Stimulated activated CD4-positive, alpha-beta T cell treated with anti-CD3 and anti-CD28 coated beads, Interleukin-1b, Interleukin-23, amount 100 ng/mL, for 48 hours (primary cell): ENCODE measurements around the gene YIPF4.
A peak's percentile ranks its signal among the peaks of the same experiment; 100 is the strongest.
"Not testable (repeated sequence)": the region's sequence is repeated elsewhere in the genome, so short reads cannot be mapped to it uniquely, and the experiment has no call there.

Experiments used
- DNase-seq: peaks from one replicate; pipeline ENCODE4 v3.0.0-alpha.2; 2020

YIPF4 gene

GRCh38 chr2:32277674-32278477, at the start of gene YIPF4:
YIPF4 (plus strand) TSS chr2:32277904; CDS start chr2:32278156, 252 bp downstream.
- DNase-seq: peak; percentile 85

GRCh38 chr2:32228181-32228580, 49.5 kb upstream of the YIPF4 start:
- no peak for DNase-seq

- no peak for DNase-seq
Observed at GRCh38 chr2:32229635-32230034, 48.1 kb upstream of the YIPF4 start.

GRCh38 chr2:32231959-32232358, 45.7 kb upstream of the YIPF4 start:
- DNase-seq: no peak

GRCh38 chr2:32235315-32235714, 42.4 kb upstream of the YIPF4 start:
- no peak for DNase-seq

GRCh38 chr2:32237488-32237887, 40.2 kb upstream of the YIPF4 start:
- DNase-seq: no peak

GRCh38 chr2:32237996-32238395, 39.7 kb upstream of the YIPF4 start:
- no peak for DNase-seq

- DNase-seq: no peak
Observed at GRCh38 chr2:32242331-32242730, 35.4 kb upstream of the YIPF4 start.

- DNase-seq: no peak
Observed at GRCh38 chr2:32246911-32247310, 30.8 kb upstream of the YIPF4 start.

GRCh38 chr2:32248299-32248698, 29.4 kb upstream of the YIPF4 start:
- no peak for DNase-seq

GRCh38 chr2:32249731-32250236, 27.9 kb upstream of the YIPF4 start:
- DNase-seq: no peak

- no peak for DNase-seq
Observed at GRCh38 chr2:32250290-32250689, 27.4 kb upstream of the YIPF4 start.

- DNase-seq: no peak
Observed at GRCh38 chr2:32258242-32258641, 19.5 kb upstream of the YIPF4 start.

- no peak for DNase-seq
Observed at GRCh38 chr2:32260376-32260775, 17.3 kb upstream of the YIPF4 start.

- DNase-seq: no peak
Observed at GRCh38 chr2:32262105-32262504, 15.6 kb upstream of the YIPF4 start.

- no peak for DNase-seq
Observed at GRCh38 chr2:32264422-32265105, 13.1 kb upstream of the YIPF4 start, which contains the start of gene NLRC4. NLRC4 (minus strand) TSS chr2:32264886; CDS start chr2:32256775, 8,111 bp downstream.

GRCh38 chr2:32271063-32271462, 6.6 kb upstream of the YIPF4 start:
- DNase-seq: no peak

GRCh38 chr2:32272279-32272678, 5.4 kb upstream of the YIPF4 start:
- no peak for DNase-seq

- DNase-seq: no peak
Observed at GRCh38 chr2:32274289-32274688, 3.4 kb upstream of the YIPF4 start.

- DNase-seq: not testable (repeated sequence)
Observed at GRCh38 chr2:32275790-32276189, 1.9 kb upstream of the YIPF4 start.

- no peak for DNase-seq
Observed at GRCh38 chr2:32277363-32277673, 386 bp upstream of the YIPF4 start.

GRCh38 chr2:32278478-32278853, 762 bp downstream of the YIPF4 start:
- DNase-seq: no peak

- DNase-seq: peak; percentile 4
Observed at GRCh38 chr2:32284321-32284720, 6.6 kb downstream of the YIPF4 start.
